Left forelimb (tissue), 1 donor: ENCODE measurements around the gene TSSK2.

Experiments used
- DNase-seq: peaks from one replicate; pipeline ENCODE4 v3.0.0-alpha.2; 2018; ENCODE audit warnings: low spot score

The TSSK2 gene

DNA sequence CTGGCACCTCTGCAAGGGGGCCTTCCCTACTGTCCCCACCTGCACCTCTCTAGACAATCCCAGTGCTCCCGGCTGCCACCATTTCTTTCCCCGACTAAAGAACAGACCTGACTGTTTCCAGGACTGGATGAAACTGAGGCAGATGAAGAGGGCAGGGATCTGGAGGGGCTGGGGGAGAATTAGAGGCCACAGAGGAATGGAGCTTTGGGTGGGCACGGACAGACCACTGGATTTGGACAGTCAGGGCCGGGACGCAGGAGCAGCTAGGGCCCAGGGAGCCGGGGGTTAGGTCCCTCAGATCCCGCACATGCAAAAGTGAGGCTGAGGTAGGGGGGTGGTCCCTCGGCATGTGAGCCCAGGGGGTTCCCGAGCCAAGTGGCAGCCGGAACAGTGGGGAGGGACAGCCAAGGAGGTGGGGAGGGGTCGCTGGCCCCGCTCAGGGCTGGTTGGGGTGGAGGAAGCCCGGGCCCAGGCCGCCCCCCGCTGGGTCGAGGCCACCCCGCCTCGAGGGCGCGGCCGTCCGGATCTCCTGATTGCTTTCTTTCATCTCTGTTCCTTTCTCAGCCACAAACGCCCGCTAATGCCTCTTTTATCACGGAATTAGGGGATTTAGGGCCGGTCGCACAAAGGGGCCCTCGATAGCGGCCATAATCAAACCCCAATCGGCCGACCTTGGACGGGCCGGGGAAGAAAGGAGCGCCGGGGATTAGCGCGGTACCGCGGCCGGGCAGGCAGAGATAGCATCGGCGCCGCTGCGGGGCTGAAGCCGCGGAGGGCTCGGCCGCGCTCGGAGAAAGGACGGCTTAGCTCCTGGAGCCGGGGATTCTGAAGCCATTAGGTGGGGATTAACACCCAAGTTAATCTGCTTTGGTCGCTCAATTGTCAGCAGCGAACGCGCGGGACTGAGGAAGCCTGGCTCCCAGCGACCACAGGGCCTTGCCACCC is 38.2 kb downstream of the TSSK2 start:
- no peak for DNase-seq

DNA sequence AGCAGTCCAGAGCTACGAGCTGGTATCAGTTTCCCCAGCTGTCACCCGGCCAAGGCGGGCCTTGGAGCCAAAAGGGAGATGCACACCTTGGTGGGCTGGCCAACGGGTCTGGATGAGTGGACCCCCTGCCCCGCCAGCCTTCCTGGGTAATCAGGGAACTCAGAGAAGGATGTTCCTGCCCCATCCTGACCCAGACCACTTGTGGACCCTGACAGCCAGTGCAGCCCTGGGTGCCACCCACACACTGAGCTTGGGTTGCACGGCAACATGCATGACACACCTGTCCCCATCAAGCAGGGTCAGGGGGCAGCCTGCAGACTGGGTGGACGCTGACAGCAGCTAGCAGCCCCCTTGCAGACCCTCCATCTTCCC is 38.8 kb downstream of the TSSK2 start:
- DNase-seq: no peak

DNA sequence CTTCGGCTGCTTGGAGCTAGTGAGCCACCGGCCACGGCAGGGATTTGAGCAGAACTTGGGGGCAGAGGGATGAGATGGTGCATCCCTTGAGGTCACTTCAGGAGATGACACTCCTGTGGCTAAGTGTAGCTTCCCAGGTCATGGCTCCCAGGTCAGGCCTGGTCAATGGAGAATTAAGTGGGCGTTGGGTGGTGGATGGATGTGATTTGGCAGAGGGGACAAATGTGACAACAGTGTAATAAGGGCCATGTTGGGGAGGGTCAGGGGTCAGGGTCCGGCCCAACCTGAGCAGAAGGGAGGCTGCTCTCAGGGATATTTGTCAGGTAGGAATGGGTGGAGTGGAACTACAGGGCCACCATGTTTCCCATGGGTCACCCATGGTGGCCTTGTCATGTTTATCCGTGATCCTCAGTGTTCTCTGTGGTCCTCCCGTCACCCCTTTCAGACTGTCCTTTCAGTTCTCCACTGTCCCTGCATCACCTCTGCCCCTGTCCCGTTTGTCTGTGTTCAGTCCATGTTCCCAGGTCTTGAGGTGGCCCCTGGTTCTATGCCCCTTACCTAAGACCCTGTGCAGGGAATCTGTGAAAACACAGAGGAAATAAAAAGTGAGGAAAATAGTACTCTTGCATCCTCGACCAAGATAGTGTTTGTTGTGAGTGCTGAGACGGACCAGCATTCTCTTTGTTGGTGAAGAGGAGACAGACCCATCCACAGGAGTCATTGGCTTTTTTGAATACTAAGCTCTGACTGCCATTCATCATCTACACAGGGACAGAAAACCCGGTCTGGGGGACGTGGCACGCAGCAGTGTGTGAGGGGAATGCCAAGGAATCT is 41.3 kb downstream of the TSSK2 start:
- no peak for DNase-seq

DNA sequence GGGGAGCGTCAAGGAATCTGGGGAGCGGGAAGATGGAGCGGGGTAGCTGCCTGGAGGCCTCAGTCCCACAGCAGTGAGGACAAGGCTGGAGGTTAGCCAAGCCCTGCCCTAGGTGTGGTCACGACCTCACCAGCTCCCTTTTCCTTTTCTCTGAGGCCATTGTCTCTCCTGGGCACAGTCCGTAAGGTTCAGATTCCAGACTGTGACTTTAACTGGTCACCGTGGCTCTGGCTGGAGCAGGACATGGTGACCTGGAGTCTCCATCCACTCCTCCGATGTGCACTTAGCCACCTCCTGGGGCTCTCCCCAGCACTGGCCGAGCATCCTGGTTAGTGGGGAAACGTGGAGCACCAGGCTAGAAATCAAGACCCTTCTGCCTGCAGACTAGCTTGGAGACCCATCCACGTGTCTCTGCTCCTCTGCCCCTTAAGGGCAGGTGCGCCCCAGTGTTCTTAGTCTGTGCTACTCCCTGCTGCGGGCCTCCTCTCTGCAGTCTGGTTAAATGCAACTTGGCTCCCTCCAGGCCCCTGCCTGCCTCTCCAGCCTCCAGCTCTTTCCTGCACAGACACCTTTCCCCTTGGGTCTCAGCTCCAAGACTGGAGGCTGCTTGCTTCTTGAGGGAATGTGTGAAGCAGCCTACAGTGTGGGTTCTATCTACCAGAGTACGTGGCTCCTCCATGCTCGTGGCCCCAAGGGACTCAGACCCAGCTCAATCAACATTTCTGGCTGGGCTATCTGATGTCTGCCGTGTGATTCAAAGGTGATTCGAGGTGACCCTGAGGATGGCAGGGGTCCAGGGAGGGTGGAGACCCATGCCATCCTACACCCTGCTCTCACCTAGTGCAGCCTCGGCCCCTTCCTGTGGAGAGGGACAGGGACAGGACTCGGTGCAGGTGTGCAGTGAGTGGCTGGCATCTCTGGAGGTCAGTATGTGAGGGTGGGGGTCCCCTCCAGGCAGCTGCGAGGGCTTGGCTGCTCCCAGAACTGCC is 42.2 kb downstream of the TSSK2 start:
- DNase-seq: no peak

DNA sequence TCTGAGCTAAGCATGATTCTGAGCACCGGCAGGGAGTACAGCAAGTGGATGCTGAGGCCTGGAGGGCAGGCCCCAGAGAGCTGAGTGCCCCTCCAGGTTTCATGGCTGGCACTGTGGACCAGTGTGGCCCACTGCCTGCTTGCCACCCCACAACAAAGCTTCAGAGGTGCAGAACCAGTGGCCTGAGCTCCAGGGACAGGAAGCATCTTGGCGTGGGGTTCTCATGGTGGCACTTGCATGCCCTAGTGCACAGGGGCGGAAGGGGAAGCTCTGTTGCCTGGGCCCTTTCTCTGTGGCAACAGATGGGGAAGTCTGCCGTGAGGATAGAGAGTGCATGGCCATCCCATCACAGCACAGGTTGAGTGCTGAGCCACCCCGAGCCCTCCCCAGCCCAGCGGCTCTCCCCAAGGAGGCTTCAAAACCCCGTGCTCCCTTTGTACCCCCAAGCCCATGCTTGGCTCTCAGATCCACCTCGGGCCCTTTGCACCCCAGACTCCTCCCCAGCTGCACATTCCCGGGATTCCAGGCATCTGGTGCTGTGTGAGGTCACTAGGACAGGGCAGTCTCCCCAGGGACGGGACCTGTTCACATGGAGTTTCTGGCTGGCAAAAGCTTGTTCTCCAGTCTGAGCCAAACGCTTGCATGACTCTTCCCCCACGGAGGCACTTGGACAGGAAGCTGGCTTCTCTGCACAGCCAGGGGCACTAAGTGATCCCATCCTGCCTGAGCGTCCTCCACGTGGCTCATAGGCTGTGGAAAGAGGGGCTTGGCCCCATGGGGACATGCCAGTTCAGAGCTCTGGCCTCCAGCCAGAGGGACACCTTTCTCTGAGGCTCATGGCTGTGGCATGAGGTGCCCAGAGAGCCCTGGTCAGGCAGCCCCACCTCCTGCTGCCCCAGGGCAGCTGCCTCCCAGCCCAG is 43.3 kb downstream of the TSSK2 start:
- no peak for DNase-seq

DNA sequence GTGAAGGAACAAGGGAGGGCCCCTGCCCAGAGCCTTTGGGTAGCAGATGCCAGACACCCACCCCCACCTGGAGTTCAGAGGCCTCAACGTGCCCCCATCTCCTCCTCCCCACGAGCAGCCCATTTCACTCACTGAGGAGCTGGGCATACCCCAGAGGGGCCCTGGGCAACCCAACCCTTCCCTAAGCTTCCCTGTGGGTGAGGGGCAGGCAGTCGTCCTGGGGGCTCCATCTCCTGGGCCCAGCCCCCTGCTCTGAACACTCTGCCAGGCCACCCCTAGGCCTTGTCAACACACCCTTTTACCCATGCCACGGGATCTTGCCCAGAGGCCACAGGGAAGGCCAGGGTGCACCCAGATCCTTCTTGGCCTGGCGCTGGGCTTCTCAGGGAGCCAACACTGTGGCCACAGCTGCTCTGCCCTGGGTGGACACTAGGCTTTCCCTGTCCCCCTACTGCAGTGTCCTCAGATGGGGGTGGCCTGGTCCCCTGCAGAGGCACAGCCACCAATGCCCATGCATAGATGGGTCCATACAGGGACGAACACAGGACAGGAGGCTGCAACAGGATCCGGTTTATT is 44.0 kb downstream of the TSSK2 start:
- no peak for DNase-seq

DNA sequence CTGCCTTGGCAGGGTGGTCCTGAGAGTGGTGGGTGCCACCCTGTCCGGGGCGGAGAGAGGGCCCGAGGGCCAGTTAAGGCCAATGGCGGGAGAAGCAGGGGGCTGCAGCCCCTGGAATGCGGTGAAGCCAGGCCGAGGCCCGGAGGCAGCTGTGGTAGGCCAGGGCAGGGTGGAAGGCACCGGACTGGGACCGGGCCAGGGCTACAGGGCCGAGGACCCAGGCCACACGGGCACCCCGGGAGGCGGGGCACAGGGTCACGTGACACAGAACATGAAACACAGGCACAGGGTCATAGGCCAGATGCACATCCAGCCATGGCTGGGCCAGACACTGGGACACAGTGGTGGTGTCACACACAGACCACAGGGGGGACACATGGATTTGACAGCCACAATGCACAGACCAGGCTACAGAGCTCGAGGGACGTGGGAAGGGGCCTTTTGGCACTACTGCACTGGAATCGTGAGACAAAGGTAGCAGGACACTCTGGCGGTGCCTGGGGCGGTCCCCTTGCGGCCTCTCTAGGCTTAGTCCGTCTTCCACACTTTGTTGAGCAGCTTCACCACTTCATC is 44.6 kb downstream of the TSSK2 start:
- no peak for DNase-seq

DNA sequence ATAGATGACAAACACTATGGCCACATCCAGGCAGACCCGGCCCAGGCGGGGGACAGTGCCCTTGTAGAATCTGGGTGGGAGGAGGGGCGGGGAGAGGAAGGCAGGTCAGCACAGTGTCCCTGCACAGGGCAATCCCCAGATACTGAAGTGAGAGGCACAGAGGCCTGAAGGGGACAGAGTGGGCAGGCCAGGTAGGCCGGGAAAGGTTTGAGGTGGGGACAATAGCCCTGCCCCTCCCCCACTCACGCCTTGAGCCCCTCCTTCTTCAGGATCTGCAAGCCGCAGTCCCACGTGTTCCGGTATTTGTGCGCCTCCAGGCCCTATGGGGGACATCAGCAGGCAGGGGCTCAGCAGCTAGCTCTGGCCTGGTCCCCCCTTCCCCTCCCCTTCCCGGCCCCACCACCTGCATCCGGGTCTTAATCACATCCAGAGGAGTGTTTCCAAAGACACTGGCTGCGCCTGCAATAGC is 45.1 kb downstream of the TSSK2 start:
- DNase-seq: no peak

DNA sequence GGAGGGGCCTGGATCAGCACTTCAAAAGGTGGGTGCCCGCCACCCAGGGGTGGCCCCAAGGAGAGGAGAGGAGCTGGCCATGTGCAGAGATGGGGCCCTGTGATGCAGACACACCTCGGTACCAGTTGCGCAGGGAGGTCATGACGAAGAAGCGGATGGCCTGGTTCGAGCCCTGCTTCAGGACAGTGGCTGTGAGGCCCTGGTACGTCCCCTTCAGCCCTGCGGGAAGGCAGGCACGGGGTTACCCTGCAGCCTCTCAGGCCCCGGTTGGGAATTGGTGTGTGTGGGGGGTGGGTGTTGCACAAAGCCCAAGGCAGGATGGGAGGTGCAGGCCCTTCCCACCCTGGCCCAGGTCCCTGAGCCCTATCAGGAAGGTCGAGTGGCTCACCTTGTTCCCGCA is 45.6 kb downstream of the TSSK2 start:
- DNase-seq: no peak

DNA sequence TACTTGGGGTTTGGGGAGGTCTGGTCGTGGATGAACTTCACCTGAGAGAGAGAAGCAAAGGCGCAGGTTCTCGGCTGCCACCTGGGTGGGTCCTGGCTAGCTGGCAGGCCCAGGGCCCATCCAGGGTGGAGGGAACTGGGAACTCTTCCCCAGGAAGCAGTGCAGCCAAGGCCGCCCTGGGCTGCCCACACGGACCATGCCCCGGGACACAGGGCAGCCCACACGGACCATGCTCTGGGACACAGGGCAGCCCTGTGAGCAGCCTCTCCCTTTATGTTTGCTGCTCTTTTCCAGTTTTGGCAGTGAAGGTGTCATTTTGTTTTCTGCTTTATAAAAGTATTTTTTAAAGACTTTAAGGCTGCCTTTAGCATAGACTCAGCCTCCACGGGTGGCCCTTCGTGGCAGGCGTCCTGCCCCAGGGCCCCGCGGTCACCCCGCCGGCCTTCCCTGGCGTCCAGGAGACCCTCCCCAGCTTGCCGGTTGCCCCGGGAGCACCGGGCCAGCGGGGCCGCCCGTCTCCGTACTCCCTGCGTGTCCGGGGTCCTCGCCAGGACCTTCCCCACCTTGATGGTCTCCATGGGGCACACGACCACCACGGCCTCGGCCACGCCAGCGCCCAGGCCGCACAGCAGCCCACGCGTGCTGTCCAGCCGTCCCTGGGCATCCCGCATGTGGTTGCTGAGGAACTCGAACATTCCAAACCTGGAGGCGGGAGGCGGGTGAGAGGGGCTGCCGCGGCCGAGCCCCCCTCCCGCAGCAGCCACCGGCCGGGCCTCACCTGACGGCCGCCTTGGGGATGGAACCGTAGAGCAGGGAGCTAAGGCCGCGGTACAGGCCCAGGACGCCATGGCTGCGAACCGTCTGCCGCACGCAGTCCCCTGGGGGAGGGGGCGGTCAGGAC is 46.3 kb downstream of the TSSK2 start:
- DNase-seq: no peak

DNA sequence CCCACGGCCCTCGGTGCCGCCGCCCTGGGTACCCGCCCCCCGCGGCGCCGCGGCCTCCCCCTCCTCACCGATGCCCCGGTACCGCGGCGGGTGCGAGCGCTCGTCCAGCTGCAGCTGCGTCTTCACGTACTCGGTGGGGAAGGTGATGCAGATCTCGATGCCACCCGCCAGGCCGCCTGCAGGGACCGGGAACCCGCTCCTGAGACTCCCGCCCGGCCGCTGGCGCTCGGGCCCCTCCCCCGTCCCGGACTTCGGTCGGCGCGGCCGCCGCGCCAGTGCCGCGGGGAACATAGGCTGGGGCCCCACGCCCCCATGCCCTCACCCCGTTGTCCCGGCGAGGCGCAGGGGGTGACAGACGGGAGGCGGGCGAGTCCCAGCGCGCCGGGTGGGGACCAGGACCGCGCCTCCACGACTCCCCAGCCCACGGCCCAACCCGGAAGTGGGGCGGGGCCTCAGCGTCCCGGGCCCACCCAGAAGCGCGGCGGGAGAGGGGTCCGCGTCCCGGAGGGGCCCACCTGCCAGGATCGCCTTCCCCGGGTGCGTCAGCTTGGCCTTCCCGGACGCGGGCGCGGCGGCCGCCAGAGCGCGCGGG is 47.1 kb downstream of the TSSK2 start:
- no peak for DNase-seq

DNA sequence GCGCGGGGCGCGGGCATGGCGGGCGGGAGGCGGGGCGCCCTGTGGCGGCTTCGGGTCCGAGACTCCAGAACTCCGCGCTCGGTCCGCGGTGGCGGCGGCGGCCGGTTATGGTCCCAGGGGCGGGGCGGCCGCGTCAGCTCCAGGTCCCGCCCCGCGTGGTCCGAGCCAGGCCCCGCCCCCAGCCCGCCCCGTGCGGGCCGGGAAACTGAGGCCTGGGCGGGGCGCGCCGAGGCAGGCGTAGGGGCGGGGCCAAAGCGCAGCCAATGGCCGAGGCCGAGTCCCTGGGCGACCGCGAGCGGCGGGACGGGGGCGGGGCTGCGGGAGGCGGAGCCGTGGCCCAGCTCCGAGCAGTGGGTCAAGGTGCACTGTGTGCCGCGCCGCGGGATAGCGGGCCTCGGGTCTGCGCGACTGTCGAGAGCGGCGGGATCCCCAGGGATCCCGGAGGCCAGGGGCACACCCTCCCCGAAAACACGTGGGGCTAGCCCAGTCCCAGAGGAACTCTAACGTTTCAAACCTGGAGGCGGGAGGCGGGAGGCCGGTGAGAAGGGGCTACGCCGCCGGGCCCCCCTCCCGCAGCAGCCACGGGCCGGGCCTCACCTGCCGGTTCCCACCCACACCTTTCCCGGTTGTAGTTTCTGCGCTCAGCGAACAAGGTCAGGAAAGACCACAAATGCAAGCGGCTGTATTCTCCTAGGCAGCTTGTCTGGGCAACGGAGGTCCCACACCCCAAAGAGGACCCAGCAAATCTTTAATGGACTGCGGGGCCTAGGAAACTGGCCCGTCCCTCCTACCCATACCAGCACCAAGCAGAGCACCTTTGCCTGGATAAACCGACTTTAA is 47.8 kb downstream of the TSSK2 start, which contains the start of gene SLC25A1:
Gene SLC25A1 (minus strand): TSS at position 80 of the 840 bp plus-strand sequence. CDS start 63 bp downstream, at position 17.
- DNase-seq: peak; percentile 89

DNA sequence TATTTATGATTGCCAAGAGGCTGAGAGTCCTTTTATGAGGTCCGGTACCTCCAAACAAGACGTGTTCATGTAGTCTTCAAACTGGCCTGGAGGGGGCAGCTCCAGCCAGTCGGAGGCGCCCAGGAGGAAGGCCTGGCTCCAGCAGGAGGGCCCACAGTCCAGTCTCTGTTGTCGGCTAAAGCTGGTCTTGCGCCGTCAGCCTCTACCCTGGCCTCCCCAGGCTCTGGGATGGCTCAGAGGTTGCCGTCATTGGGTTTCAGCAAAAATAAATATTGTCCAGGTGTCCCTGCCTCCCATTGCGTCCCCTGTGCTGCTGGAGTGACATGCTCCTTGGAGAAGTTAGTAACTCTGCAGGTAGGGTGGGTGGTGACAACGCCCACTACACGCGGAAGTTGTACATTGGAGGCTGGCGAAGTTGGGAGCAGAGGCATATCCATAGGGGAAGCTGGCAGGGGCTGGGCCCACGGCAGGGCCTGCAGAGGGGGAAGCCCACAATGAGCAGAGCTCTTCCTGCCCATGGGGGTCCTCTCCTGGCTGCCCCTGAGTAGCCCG is 48.5 kb downstream of the TSSK2 start:
- DNase-seq: no peak

DNA sequence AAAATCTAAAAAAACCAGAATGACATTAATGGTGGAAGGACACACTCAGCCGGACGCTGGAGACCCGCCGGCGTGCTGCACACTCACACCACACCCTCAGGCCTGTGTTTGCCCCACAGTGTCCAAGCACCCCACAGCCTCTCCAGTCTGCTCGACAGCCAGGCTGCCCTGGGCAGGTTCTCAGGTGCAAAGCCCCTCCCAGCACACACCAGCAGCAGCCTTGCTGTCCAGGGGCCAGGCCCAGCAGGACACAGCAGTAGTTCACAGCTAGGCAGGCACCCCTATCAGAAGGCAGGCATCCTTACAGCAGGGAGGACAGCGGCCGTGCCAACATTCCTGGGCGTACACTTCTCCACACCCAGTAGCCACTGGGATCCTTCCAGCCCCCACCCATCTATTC is 49.1 kb downstream of the TSSK2 start:
- no peak for DNase-seq

DNA sequence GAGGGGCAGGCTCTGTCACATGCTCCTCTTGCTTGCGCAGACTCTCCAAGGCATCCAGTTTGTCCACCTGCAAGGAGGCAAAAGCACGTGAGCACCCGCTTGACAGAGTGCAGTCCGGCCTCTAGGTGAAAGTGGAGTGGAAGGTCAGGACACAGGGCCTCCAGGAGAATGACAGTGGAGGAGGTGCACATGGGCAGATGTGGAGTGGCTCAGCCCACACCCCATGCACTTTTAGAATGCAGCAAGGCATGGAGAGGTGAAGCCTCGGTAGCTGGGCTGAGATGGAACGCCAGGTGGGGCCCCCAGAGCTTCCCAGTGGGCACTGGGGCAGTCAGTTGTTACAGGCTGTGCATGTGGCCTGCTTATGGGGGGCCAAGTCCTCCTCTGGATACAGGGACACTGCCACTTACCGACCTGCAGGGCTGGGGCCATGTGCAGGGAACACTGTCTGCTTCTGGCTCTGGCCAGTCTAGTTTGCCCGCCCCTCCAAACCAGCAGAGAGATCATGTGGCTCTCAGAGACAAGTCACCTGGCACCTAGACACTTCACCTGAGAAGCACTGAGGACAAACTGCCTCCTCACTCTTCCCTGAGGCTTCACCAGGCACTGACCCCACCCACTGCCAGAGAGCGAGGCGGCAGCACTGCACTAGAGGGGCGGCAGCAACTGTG is 49.8 kb downstream of the TSSK2 start:
- no peak for DNase-seq

DNA sequence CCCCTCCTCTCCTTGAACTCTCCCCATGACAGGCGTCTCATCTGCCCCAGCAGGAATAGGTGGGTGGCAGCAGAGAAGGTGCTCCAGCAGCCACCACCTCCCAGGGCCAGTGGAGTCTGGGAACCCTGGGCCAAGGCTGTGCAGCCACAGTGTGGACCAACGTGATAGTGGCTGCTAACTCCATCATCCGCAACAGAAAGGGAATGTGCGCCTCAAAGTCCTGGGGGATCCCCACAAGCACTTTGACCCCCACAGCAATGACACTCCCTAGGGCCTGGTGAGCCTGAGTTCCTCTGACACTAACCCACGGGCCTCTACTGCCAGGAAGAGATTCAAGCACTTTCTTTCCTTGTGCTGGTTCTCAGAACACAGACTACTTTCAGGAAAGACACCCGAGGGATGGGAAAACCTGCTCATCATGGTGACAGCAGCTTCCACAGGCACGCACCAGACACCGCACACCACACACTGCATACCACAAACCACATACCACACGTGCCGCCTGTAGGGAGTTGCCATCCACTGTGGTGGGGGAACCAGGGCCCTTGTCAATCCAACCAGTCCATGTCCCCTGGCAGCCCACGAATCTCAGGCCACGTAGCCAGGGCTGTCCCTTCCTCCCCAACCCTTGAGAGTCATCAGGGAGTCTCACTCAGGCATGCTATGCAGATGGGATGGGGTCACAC is 50.8 kb downstream of the TSSK2 start:
- DNase-seq: no peak
